Smooth muscle cell (in vitro differentiated cells): ENCODE data around the gene TRAP1. TPM values are rescaled to one million over a fixed set of nuclear protein-coding genes. Genes with fewer than 3 reads are reported as not detected.

ENCODE experiments used
- DNase-seq: peaks from one replicate; lab custom pipeline; 2025; ENCODE audit not compliant: unreplicated experiment; lab: John Stamatoyannopoulos, UW
- H2AFZ ChIP-seq: fragments of 200-600 bp; sonication (generic); 2 replicates; pipeline ENCODE4 v1.6.0; 2016; ENCODE audit warnings: antibody characterized with exemption, low read depth, mild to moderate bottlenecking
- H3F3A ChIP-seq: fragments of 200-600 bp; sonication (generic); 2 replicates; pipeline ENCODE4 v1.6.0; 2017; ENCODE audit warnings: antibody characterized with exemption, low read depth
- H3K27ac ChIP-seq: fragments of 200-600 bp; sonication (generic); 2 replicates; pipeline ENCODE4 v1.5.1; 2016; ENCODE audit warnings: low read depth, mild to moderate bottlenecking
- H3K27me3 ChIP-seq: fragments of 200-600 bp; sonication (generic); 2 replicates; pipeline ENCODE4 v1.6.1; 2016; ENCODE audit warnings: low read depth, mild to moderate bottlenecking
- H3K36me3 ChIP-seq: fragments of 200-600 bp; sonication (generic); 2 replicates; pipeline ENCODE4 v1.5.1; 2016; ENCODE audit warnings: low read depth
- H3K4me1 ChIP-seq: fragments of 200-600 bp; sonication (generic); 2 replicates; pipeline ENCODE4 v1.5.1; 2016; ENCODE audit warnings: low read depth
- H3K4me2 ChIP-seq: fragments of 200-600 bp; sonication (generic); 2 replicates; pipeline ENCODE4 v1.6.0; 2016; ENCODE audit warnings: mild to moderate bottlenecking
- H3K4me3 ChIP-seq: fragments of 200-600 bp; sonication (generic); 2 replicates; pipeline ENCODE4 v1.5.1; 2016; ENCODE audit warnings: mild to moderate bottlenecking
- H3K79me2 ChIP-seq: fragments of 200-600 bp; sonication (generic); 2 replicates; pipeline ENCODE4 v1.6.0; 2016; ENCODE audit warnings: low read depth, mild to moderate bottlenecking
- H3K9ac ChIP-seq: fragments of 200-600 bp; sonication (generic); 2 replicates; pipeline ENCODE4 v1.6.0; 2016; ENCODE audit warnings: low read depth
- H3K9me3 ChIP-seq: fragments of 200-600 bp; sonication (generic); replicated peaks from 2 replicates; pipeline ENCODE4 v1.5.1; 2016; ENCODE audit warnings: low read depth
- H4K20me1 ChIP-seq: fragments of 200-600 bp; sonication (generic); 2 replicates; pipeline ENCODE4 v1.6.0; 2016; ENCODE audit warnings: low read depth
- WGBS: methylation state at CpG from one replicate; pipeline ENCODE4 v1.1.7; 2016; ENCODE audit warnings: low lambda C conversion rate; 5-methylcytosine and 5-hydroxymethylcytosine counted together
- polyA plus RNA-seq: library from polyadenylated mRNA; unstranded; fragments of >200 nt; fragmentation: Nextera tagmentation; extraction: Ambion mirVana; gene quantifications from 2 replicates; pipeline ENCODE4 v1.2.1, GENCODE V29; 2016
- total RNA-seq: library from RNA; depleted of rRNA; stranded (reverse); fragments of >200 nt; gene quantifications from 2 replicates; pipeline ENCODE4 v1.2.3, GENCODE V29; 2014
- TF ChIP-seq, protein P1 (sequence below): fragments of 200-600 bp; sonication (generic); IDR thresholded peaks from 2 replicates; pipeline ENCODE4 v1.5.1; 2017; ENCODE audit warnings: borderline replicate concordance, mild to moderate bottlenecking, antibody characterized with exemption; ENCODE audit not compliant: insufficient read depth, poor library complexity, severe bottlenecking

TRAP1 gene
- total and polyA plus RNA-seq, 2 experiments from 2014 or later, result 37.7 to 46.6 TPM

DNA sequence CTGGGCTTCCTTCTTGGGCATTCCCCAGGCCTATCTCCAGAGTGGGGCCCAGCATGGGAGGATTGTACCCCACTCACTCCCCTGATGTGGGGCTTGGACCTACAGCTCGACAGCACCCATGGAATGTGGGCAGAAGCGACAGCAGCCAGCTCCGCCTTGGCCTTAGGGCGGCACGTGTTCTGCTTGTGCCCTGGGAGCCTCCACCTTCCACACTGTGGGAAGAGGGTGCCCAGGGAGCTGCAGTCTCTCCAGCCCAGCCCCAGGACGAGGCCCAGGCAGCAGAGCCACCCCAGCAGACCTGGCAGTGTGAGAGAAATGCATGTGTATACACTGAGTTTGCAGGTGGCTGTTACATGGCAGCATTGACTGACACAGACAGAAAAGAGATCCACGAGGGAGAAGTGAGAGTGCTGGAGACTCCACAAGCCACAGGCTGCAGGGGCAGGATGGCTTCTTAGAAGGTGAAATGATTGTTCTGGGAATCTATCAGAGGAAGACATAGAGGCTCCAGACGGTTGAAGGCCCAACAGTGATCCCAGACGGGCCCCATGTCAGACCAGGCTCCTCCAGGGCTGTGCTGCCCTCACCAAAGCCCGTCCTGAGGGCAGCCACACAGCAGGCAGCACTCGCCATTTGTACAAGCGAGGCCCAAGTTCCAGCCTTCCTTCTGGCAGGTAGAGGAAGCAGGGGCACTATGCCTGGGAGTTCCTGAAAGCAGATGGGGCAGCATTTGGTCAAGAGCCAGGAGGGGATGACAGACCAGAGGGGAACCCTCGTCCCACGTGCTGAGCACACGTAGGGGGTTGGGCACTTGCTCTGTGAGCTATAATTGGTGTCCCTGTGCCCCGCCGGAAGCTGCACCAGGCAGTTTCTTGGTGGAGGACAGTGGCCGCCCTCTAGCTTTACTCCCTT, 65.6 kb downstream of the TRAP1 start:
- TF ChIP-seq, protein P1, sequence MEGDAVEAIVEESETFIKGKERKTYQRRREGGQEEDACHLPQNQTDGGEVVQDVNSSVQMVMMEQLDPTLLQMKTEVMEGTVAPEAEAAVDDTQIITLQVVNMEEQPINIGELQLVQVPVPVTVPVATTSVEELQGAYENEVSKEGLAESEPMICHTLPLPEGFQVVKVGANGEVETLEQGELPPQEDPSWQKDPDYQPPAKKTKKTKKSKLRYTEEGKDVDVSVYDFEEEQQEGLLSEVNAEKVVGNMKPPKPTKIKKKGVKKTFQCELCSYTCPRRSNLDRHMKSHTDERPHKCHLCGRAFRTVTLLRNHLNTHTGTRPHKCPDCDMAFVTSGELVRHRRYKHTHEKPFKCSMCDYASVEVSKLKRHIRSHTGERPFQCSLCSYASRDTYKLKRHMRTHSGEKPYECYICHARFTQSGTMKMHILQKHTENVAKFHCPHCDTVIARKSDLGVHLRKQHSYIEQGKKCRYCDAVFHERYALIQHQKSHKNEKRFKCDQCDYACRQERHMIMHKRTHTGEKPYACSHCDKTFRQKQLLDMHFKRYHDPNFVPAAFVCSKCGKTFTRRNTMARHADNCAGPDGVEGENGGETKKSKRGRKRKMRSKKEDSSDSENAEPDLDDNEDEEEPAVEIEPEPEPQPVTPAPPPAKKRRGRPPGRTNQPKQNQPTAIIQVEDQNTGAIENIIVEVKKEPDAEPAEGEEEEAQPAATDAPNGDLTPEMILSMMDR, result no peak
- no peak overlapping the region for H3K4me2 ChIP-seq
- no peaks in the 10 kb centered on the region for H4K20me1 ChIP-seq
- no peak for DNase-seq
- H3K4me1 ChIP-seq, result no peaks in the 10 kb centered on the region
- no peaks in the 10 kb centered on the region for H3K27me3 ChIP-seq
- H2AFZ ChIP-seq, result no peak overlapping the region
- no peaks in the 10 kb centered on the region for H3K9me3 ChIP-seq
- 89% methylated on average over 18 of the region's 18 CpGs for WGBS
- no peak overlapping the region for H3K27ac ChIP-seq
- no peak overlapping the region for H3K9ac ChIP-seq
- H3K36me3 ChIP-seq, result no peaks in the 10 kb centered on the region
- H3K79me2 ChIP-seq, result no peaks in the 10 kb centered on the region
- no peak overlapping the region for H3K4me3 ChIP-seq
- no peaks in the 10 kb centered on the region for H3F3A ChIP-seq

DNA sequence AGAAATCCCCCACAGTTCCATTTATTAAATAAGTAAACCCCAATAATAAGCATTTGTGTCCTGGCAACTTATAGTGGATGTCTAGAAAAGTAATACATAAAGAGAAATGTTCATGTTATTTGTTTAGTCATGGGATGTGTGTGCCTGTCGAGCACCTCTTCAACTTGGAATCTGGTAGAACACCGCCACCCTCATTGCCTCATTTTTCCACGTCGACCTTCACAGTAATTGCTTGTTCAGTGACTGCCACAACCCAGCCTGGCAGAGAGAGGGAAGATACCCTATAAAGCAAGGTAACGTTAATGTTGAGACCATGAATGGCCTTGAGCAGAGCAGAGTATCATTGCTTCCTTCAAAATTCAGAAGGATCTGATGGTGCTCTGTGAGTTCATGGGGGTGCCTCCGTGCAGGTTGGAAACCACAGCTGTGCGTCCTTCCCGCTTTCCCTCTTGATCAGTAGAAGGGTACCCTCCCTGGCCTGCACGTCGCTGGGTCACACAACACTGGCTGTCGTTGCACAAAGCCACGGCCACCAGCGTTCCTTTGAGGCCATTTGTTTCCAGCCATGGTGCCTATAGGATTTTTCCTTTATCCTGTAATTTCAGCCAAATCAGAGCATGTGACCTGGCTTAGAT, 66.6 kb downstream of the TRAP1 start:
- H3K27ac ChIP-seq, result no peak overlapping the region
- no peaks in the 10 kb centered on the region for H3K79me2 ChIP-seq
- H2AFZ ChIP-seq, result no peak overlapping the region
- WGBS, result 94% methylated on average over 13 of the region's 13 CpGs
- H3K36me3 ChIP-seq, result no peaks in the 10 kb centered on the region
- no peak overlapping the region for H3K4me3 ChIP-seq
- no peak for DNase-seq
- H3K9me3 ChIP-seq, result no peaks in the 10 kb centered on the region
- H3K27me3 ChIP-seq, result no peaks in the 10 kb centered on the region
- H4K20me1 ChIP-seq, result no peaks in the 10 kb centered on the region
- H3K4me1 ChIP-seq, result peaks cover 3% of the 10 kb centered on the region
- no peak overlapping the region for H3K4me2 ChIP-seq
- no peak overlapping the region for H3K9ac ChIP-seq
- H3F3A ChIP-seq, result no peaks in the 10 kb centered on the region
- TF ChIP-seq, protein P1, result no peak

DNA sequence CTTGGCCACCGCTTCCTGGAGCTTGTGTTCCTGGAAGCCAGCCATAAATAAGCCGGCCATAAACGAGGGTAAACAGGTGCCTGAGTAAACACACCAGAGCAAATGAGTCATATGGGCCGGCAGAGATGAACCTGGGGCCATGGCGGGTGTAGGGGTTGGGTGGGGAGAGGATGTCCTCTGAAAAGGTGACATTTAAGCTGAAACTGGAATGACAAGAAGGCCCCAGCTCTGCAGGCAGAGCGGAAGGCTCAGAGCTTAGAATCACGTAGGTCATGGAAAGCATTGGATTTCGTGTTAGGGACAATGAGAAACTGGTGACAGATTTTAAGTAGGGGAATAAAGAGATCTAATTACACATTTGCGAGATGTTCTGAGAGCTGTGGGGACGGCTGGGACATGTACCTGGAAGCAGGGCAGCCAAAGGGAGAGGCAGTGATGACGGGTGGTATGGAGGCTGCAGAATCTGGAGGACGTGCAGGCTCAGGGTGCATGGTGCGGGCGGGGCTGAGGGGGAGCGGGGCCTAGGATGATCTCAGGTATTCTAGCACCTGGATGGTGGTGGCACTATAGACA, 70.9 kb downstream of the TRAP1 start:
- Histone ChIP-seq H3K79me2 (no peaks in the 10 kb centered on the region), H3K36me3 (no peaks in the 10 kb centered on the region), H4K20me1 (peaks cover 15% of the 10 kb centered on the region), H3K4me2 (no peak overlapping the region), H3K27me3 (no peaks in the 10 kb centered on the region), H3K4me3 (no peak overlapping the region), H3F3A (peaks cover 3% of the 10 kb centered on the region), H3K27ac (no peak overlapping the region), H2AFZ (no peak overlapping the region), H3K9ac (no peak overlapping the region), H3K4me1 (peaks cover 14% of the 10 kb centered on the region), H3K9me3 (no peaks in the 10 kb centered on the region)
- DNase-seq, result no peak
- TF ChIP-seq, protein P1, result no peak
- 74% methylated on average over 15 of the region's 15 CpGs for WGBS
